NCI-H2171 (cell line): Measurements from ENCODE around the gene ID3.
"Not testable (repeated sequence)": the region's sequence is repeated elsewhere in the genome, so short reads cannot be mapped to it uniquely, and the experiment has no call there.

Experiments used
- DNase-seq: peaks from one replicate; lab custom pipeline; 2025; lab: John Stamatoyannopoulos, UW

The ID3 gene

GRCh38 chr1:23588749-23589548 is 29.6 kb upstream of the ID3 start:
- DNase-seq, result no peak

GRCh38 chr1:23585321-23586022 is 26.2 kb upstream of the ID3 start:
- no peak for DNase-seq

- DNase-seq, result not testable (repeated sequence)
Observed at GRCh38 chr1:23583727-23584126, 24.4 kb upstream of the ID3 start.

- DNase-seq, result no peak
Observed at GRCh38 chr1:23582820-23583219, 23.5 kb upstream of the ID3 start.

GRCh38 chr1:23581219-23581618 is 21.9 kb upstream of the ID3 start:
- DNase-seq, result no peak

GRCh38 chr1:23578997-23579363 is 19.7 kb upstream of the ID3 start:
- DNase-seq, result no peak

GRCh38 chr1:23578311-23578996 is 19.2 kb upstream of the ID3 start:
- DNase-seq, result no peak

GRCh38 chr1:23577056-23578004 is 18.0 kb upstream of the ID3 start:
- no peak for DNase-seq

GRCh38 chr1:23576338-23577055 is 17.2 kb upstream of the ID3 start:
- DNase-seq, result no peak

GRCh38 chr1:23575226-23575810 is 16.0 kb upstream of the ID3 start:
- DNase-seq, result no peak

GRCh38 chr1:23574265-23574754 is 15.0 kb upstream of the ID3 start:
- DNase-seq, result no peak

GRCh38 chr1:23573574-23574182 is 14.4 kb upstream of the ID3 start:
- DNase-seq, result no peak

- DNase-seq, result no peak
Observed at GRCh38 chr1:23571465-23571864, 12.2 kb upstream of the ID3 start.

GRCh38 chr1:23570001-23570691 is 10.8 kb upstream of the ID3 start:
- DNase-seq, result no peak

GRCh38 chr1:23568608-23569383 is 9.5 kb upstream of the ID3 start:
- no peak for DNase-seq

- no peak for DNase-seq
Observed at GRCh38 chr1:23567996-23568607, 8.8 kb upstream of the ID3 start.

GRCh38 chr1:23567629-23567995 is 8.3 kb upstream of the ID3 start:
- no peak for DNase-seq

- no peak for DNase-seq
Observed at GRCh38 chr1:23566304-23566703, 7.0 kb upstream of the ID3 start.
